Measurements from ENCODE around the gene CLEC3B.
"Not testable (repeated sequence)": the region's sequence is repeated elsewhere in the genome, so short reads cannot be mapped to it uniquely, and the experiment has no call there.

Gene CLEC3B

GRCh38 chr3:45026038-45026437 lies at the start of gene CLEC3B:
Gene CLEC3B (plus strand): TSS chr3:45026303. CDS start chr3:45026363, 60 bp downstream.
- no peak for DNase-seq

- DNase-seq, result no peak
Observed at GRCh38 chr3:44981220-44981619, 44.9 kb upstream of the CLEC3B start.

GRCh38 chr3:44981751-44982150 lies 44.4 kb upstream of the CLEC3B start:
- DNase-seq, result no peak

GRCh38 chr3:44982817-44983216 lies 43.3 kb upstream of the CLEC3B start:
- DNase-seq, result no peak

GRCh38 chr3:44983484-44983941 lies 42.6 kb upstream of the CLEC3B start:
- DNase-seq, result no peak

- DNase-seq, result no peak
Observed at GRCh38 chr3:44984335-44984734, 41.8 kb upstream of the CLEC3B start.

GRCh38 chr3:44986330-44986729 lies 39.8 kb upstream of the CLEC3B start:
- not testable (repeated sequence) for DNase-seq

GRCh38 chr3:44987332-44987731 lies 38.8 kb upstream of the CLEC3B start:
- no peak for DNase-seq

GRCh38 chr3:44988073-44988472 lies 38.0 kb upstream of the CLEC3B start:
- no peak for DNase-seq

- no peak for DNase-seq
Observed at GRCh38 chr3:44989141-44989540, 37.0 kb upstream of the CLEC3B start.

GRCh38 chr3:44989636-44990373 lies 36.3 kb upstream of the CLEC3B start:
- no peak for DNase-seq

- no peak for DNase-seq
Observed at GRCh38 chr3:44991326-44991725, 34.8 kb upstream of the CLEC3B start.

GRCh38 chr3:44992555-44993470 lies 33.3 kb upstream of the CLEC3B start:
- no peak for DNase-seq

- DNase-seq, result no peak
Observed at GRCh38 chr3:44993471-44994205, 32.5 kb upstream of the CLEC3B start.

- no peak for DNase-seq
Observed at GRCh38 chr3:44995142-44995770, 30.8 kb upstream of the CLEC3B start.

- DNase-seq, result no peak
Observed at GRCh38 chr3:44996556-44996969, 29.5 kb upstream of the CLEC3B start.

- no peak for DNase-seq
Observed at GRCh38 chr3:44999782-45000181, 26.3 kb upstream of the CLEC3B start.

GRCh38 chr3:45000823-45001222 lies 25.3 kb upstream of the CLEC3B start:
- no peak for DNase-seq

- no peak for DNase-seq
Observed at GRCh38 chr3:45001738-45002137, 24.4 kb upstream of the CLEC3B start.

- DNase-seq, result no peak
Observed at GRCh38 chr3:45002139-45002660, 23.9 kb upstream of the CLEC3B start.

- no peak for DNase-seq
Observed at GRCh38 chr3:45002720-45003119, 23.4 kb upstream of the CLEC3B start.

GRCh38 chr3:45003406-45003805 lies 22.7 kb upstream of the CLEC3B start:
- no peak for DNase-seq

Data from activated CD4-positive, alpha-beta T cell treated with anti-CD3 and anti-CD28 coated beads, Interleukin-2, amount 50 U/mL, for 1 hour (primary cell).